Activated CD8-positive, alpha-beta memory T cell treated with anti-CD3 and anti-CD28 coated beads for 4 hours (primary cell): ENCODE data around the gene PPM1D.
A peak's percentile ranks its signal among the peaks of the same experiment; 100 is the strongest.
"Not testable (repeated sequence)": the region's sequence is repeated elsewhere in the genome, so short reads cannot be mapped to it uniquely, and the experiment has no call there.

ENCODE experiments used
- DNase-seq, 2 donors: peaks; one replicate each; pipeline ENCODE4 v3.0.0-alpha.2; 2020; ENCODE audit warnings: low read depth in 2 of 2

The PPM1D gene

DNA sequence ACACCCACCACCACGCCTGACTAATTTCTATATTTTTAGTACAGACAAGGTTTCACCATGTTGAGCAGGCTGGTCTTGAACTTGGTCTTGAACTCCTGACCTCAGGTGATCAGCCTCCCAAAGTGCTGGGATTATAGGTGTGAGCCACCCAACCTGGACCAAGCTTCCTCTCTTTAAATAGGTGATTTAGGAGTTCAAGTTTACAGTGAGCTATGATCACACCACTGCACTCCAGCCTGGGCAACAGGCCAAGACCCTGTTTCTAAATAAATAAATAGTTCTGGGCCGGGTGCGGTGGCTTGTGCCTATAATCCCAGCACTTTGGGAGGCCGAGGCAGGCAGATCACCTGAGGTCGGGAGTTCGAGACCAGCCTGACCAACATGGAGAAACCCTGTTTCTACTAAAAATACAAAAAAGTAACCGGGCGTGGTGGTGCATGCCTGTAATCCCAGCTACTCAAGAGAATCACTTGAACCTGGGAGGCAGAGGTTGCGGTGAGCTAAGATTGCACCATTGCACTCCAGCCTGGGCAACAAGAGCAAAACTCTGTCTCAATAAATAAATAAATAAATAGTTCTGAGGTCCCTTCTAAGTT, 6.5 kb upstream of the PPM1D start:
- DNase-seq, result not testable (repeated sequence)

DNA sequence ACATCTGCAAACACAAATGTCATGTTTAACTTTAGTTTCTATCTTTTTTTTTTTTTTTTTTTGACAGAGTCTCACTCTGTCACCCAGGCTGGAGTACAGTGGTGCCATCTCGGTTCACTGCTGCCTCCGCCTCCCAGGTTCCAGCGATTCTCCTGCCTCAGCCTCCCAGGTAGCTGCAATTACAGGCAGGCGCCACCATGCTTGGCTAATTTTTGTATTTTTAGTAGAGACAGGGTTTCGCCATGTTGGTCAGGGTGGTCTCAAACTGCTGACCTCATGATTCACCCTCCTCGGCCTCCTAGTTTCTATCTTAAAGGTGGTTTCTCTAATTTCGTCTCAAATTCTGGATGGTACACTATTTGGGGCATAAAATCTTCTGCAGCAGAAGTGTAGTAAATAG, 5.8 kb upstream of the PPM1D start:
- DNase-seq, result not testable (repeated sequence)

DNA sequence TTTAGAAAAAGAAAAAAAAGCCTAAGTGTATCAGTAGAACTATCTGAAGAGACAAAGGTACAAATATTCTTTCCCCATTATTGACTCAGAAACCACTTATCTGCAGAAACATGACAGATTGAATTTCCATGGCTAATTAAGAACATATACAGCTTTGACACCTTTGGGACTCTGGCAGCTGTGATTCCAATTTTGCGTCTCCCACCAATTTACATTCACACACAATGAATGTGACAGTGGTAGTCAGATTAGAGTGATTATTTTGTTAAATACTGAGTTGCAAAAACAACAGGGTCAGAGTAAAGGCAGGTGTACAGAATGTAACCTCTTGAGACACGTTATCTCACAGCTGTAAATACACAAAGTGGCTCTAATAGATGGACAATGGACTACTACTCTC, 5.3 kb upstream of the PPM1D start:
- DNase-seq, result no peak

DNA sequence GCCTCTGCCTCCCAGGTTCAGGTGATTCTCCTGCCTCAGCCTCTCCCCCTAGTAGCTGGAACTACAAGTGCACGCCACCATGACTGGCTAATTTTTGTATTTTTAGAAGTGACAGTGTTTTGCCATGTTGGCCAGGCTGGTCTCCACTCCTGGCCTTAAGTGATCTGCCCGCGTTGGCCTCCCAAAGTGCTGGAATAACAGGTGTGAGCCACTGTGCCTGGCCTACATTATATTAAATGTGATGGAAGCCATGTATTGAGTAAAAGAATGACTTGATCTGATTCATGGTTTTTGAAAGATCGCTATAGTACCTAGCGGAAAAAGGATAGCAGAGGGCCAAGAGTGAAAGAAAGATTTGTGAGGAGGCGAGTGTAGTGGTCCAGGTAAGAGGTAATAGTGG, 2.7 kb upstream of the PPM1D start:
- no peak for DNase-seq

GRCh38 chr17:60598001-60598736, 1.8 kb upstream of the PPM1D start:
- no peak for DNase-seq

DNA sequence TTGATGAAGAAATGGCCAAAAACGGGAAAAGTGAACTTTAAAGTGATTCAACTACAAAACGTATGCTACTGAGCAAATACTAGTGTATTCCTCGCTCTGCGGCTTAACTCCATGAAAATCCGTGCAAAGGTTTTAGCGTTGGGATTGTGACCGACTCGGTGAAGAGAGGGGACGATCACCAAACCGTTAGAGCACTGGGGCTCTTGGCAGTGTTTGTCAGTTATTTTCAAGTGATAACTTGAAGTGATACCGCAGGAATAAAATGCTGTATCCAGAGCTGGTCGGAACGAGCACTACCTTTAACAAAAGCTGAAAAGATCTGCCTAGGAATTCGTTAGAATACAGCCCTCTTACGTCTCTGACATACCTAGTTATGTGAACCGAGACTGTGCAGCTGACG, 773 bp upstream of the PPM1D start:
- no peak for DNase-seq

DNA sequence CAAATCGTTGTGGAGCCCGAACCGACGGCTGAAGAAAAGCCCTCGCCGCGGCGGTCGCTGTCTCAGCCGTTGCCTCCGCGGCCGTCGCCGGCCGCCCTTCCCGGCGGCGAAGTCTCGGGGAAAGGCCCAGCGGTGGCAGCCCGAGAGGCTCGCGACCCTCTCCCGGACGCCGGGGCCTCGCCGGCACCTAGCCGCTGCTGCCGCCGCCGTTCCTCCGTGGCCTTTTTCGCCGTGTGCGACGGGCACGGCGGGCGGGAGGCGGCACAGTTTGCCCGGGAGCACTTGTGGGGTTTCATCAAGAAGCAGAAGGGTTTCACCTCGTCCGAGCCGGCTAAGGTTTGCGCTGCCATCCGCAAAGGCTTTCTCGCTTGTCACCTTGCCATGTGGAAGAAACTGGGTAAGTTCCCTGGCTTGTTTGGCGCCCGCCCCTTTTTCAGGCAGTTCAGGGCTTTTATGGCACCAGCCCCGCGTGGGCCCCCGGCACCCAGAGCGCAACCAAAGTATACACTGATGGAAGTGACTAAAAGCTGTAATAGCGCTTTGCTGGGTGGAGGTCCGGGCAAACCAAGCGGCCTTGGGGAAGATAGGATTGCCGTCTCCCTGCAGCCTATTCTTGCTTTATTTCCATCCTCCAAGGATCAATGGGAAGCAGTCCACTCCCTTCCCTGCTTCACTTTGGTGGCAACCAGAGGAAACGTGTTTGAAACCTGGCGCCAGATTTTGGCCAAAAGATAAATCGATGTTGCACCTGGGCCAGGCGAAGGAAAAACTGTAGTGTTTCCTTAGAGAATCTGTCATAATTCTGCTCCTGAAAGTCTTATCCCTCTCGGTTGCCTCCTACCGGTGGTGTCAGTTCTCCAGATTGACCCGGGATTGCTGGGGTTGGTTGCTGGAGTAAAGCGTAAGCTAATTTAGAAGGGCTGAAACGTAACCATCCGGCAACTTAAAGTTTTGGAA, 775 bp downstream of the PPM1D start:
- peak; percentile 22 to 27 for DNase-seq

DNA sequence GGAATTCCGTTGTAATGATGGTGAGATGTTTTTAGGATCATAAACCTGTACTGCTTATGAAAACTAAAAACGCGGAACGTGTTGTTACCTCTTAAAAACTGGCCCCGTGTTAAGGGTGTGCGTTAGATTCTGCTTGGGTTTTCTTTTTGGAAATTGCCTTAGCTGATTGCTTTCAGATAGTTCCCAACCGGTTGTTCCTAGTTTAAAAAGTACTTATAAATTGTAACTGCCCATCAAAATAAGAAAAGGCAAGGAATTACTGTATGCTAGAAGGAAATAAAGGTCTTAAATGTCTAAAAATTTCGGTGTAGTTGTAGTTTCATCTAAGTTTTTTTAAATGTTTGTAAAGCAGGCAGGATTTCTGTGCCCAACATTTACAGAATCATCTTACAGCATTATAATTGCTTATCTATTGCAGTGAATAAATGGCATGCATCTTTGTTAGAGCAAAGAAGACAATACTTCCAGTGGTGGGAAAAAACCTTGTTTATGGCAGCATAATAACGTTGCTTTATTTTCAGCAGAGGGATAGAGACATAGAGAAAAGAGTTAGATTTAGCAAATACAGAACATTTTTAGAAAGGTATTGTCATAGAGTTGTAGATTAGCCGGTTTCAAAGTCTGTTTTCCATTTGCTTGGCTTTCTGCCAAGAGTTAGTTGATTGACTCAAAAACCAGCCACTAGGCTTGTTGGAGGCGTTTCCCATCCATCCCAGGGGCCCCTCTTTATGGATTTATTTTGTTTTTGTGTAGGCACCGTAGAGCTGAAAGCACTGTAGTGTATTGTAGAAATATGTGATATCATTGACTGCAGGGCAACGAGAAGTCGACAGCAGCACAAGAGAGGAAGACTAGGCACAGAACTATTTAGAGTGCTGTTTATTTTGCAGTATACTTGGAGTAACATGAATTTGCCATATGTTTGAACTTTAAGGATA, 1.7 kb downstream of the PPM1D start:
- DNase-seq, result no peak

DNA sequence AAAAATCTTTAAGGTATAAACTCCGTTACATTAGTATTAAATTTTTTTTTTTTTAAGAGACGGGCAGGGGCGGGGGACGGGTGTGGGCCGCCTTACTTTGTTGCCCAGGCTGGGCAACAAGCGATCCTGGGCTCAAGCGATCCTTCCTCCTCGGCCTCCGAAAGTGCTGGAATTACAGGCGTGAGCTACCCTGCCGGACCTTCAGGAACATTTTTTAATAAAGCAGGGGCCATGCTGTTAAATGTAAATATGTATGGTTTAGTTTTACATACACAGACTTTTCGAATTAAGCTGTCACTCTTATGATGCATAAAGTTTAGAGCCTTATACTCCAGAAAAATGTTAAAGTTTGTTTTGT, 2.4 kb downstream of the PPM1D start:
- DNase-seq, result no peak

DNA sequence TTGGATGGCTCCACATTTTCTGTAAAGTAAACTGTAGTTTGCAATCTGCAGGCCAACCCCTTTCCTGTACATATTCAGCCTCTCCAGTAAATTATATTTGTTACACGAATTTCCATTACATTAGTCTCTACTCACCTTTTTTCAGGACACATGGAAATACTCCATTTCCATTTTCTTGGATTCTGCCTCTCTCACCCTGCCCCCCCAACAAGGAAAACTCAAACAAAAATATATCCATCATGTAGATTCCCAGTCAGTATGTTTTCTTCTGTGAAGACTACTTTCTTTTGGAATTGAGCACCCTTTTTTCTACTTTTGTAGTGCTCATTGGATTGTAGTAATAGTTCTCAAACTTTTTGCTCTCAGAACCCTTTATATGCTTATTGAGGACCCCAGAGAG, 2.9 kb downstream of the PPM1D start:
- DNase-seq, result no peak

DNA sequence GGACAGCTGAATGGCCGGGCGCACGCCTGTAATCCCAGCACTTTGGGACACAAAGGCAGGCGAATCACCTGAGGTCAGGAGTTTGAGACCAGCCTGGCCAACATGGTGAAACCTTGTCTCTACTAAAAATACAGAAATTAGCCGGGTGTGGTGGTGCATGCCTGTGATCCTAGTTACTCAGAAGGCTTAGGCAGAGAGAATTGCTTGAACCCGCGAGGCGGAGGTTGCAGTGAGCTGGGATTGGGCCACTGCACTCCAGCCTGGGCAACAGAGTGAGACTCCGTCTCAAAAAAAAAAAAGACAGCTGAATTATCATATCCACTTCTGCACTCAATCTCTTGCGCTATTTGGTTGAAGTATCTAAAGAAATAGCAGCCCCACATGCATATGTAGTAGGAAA, 3.5 kb downstream of the PPM1D start:
- DNase-seq, result not testable (repeated sequence)

DNA sequence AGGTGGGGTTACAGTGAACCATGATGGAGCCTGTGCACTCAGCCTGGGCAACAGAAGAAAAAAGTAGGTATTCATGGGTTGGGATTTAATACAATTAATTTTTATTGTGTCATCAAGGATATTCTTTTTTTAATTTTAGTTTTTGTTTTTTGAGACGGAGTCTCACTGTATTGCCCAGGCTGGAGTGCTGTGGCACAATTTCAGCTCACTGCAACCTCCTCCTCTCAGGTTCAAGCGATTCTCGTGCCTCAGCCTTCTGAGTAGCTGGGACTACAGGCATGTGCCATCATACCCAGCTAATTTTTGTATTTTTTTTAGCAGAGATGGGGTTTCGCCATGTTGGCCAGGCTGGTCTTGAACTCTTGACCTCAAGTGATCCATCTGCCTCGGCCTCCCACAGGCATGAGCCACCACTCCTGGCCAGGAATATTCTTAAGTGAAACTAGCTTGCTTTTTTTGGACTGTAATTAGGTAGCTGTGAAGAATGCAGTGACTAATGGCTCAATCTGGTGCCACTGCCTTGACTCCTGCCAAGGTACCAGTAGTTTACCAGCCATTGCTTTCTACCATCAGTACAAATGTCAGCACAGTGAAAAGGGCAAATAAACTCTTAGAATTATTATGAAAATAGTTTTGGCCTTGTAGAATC, 4.8 kb downstream of the PPM1D start:
- no peak for DNase-seq

DNA sequence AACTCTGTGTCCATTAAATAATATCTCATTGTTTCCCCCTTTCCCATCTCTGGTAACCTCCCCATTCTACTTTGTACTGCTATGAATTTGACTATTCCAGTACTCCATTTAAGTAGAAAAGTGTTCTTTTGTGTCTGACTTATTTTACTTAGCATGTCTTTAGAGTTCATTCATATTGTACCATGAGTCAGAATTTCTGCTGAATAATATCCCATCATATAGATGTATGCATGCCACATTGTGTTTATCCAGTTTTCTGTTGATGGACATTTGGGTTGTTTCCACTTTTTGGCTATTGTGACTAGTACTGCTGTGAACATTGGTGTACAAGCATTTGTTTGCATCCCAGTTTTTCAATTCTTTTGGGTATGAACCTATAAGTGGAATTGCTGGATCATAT, 6.0 kb downstream of the PPM1D start:
- no peak for DNase-seq

DNA sequence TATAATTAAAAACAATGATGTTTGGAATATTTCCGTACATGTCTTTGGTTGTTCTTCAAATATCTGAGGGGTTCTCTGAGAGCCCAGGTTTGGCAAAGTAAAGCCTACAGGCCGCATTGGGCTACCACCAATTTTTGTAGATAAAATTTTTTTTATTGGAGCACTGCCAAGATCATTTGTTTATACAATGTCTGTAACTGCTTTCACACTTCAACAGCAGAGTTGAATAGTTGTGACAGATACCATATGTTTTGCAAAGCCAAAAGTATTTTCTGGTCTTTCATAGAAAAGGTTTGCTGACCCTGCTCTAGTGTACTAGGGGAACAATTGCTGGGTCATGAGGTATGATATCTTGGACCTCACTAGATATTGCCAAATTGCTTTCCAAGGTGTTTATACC, 10.5 kb downstream of the PPM1D start:
- DNase-seq, result no peak

- not testable (repeated sequence) for DNase-seq
These were observed 11.3 kb downstream of the PPM1D start for GRCh38 chr17:60611321-60611720.

GRCh38 chr17:60613325-60613724, 13.3 kb downstream of the PPM1D start:
- DNase-seq, result no peak

GRCh38 chr17:60613796-60614195, 13.8 kb downstream of the PPM1D start:
- not testable (repeated sequence) for DNase-seq

GRCh38 chr17:60614247-60614646, 14.3 kb downstream of the PPM1D start:
- DNase-seq, result not testable (repeated sequence)

- DNase-seq, result no peak
These were observed 15.1 kb downstream of the PPM1D start for GRCh38 chr17:60615108-60615507.

DNA sequence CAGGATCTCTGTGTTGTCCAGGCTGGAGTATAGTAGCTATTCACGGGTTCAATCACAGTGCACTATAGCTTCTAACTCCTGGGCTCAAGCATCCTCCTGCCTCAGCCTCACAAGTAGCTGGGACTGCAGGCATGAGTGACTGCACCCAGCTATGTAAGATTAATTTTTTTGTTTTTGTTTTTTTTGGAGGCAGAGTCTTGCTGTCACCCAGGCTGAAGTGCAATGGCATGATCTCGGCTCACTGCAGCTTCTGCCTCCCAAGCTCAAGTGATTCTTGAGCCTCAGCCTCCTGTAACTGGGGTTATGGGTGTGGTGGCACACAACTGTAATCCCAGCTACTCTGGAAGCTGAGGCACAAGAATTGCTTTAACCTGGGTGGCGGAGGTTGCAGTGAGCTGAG, 15.8 kb downstream of the PPM1D start:
- no peak for DNase-seq

GRCh38 chr17:60618080-60618479, 18.1 kb downstream of the PPM1D start:
- no peak for DNase-seq
